Measurements from ENCODE around the gene ARG1. TPM values are rescaled to one million over a fixed set of nuclear protein-coding genes. Genes with fewer than 3 reads are reported as not detected.
A peak's percentile ranks its signal among the peaks of the same experiment; 100 is the strongest.

ARG1 gene
- polyA plus RNA-seq, 1 of the 3 experiments (the other 2 are of a cell fraction), result not detected

DNA sequence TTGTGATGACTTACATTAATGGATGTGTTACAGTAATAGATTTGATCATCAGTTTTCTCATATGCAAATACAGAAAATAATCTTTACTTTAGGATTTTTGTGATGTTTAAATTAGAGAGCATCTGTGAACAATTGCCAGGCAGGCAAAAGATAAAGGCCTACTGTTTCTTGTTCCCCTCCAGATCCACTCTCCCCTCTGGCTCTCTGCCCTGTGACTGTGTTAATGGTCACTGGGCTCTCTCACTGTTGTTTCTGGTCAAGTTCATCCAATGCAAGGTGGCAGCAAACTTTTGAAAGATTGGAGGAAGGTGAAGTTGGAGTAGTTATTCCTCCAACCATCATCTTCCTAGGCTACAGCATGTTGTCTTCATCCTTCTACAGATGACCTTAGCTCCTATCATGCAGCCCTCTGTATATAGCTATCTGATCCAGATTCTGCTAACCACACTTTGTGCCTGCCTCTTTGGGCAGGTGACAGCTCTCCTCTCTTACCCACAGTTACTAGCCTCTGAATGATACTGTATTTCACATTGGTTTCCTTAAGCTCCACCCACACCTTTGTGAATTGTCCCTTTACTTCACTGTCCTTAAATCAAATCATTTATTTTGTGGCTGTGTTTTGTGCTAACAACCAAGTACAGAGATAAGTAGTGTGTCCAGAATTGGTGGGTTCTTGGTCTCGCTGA, 48.9 kb upstream of the ARG1 start:
- H3K4me1 ChIP-seq (ENCODE audit: control insufficient read depth in 1 of 2, insufficient read depth in 2 of 2, low read depth in 1 of 2, low read length in 1 of 2), result no peaks in the 10 kb centered on the region
- no peaks in the 10 kb centered on the region for H3K79me2 ChIP-seq (ENCODE audit: insufficient read depth)
- H3K9me3 ChIP-seq, result no peaks in the 10 kb centered on the region
- no peaks in the 10 kb centered on the region for H4K20me1 ChIP-seq (ENCODE audit: insufficient read depth)
- H3K9me2 ChIP-seq, result no peaks in the 10 kb centered on the region
- no peak for DNase-seq
- no peaks in the 10 kb centered on the region for H3F3A ChIP-seq (replicated peaks; ENCODE audit: insufficient read depth)
- no peaks in the 10 kb centered on the region for H3K36me3 ChIP-seq (replicated peaks in 1 of 2; ENCODE audit: control insufficient read depth in 1 of 2, insufficient read depth in 2 of 2, low read length in 1 of 2)
- H3K27ac ChIP-seq (ENCODE audit: low read depth in 2 of 2, low read length in 1 of 2), result no peak overlapping the region
- TF ChIP-seq TCF12 (IDR thresholded peaks at IDR 0.05) (no peak), RCOR1 (IDR thresholded peaks at IDR 0.05; ENCODE audit: low read length) (no peak), MXI1 (IDR thresholded peaks at IDR 0.05; ENCODE audit: low read depth, low read length) (no peak), EZH2phosphoT487 (IDR thresholded peaks at IDR 0.05; ENCODE audit: borderline replicate concordance, low read depth) (no peak), MEF2A (IDR thresholded peaks at IDR 0.05; ENCODE audit: borderline replicate concordance, low read depth) (no peak)
- POLR2A ChIA-PET, result no interaction called here
- CTCF ChIA-PET, result interaction anchor here (2.6 kb wide), 1 partner anchor 10 kb away, joined by 13 read pairs; no protein-coding TSS in a partner anchor
- no peak overlapping the region for H2AFZ ChIP-seq (ENCODE audit: low read depth)
- H3K9ac ChIP-seq, result no peak overlapping the region
- no peak overlapping the region for H3K4me3 ChIP-seq (ENCODE audit: low read depth in 2 of 2, low read length in 1 of 2)
- no peaks in the 10 kb centered on the region for H3K27me3 ChIP-seq (ENCODE audit: insufficient read depth)
- no peak overlapping the region for H3K4me2 ChIP-seq
- 69% methylated on average over 1 of the region's 1 CpG for WGBS (ENCODE audit: low lambda C conversion rate)

GRCh38 chr6:131524695-131525336, 48.2 kb upstream of the ARG1 start:
- no peaks in the 10 kb centered on the region for H3K36me3 ChIP-seq (replicated peaks in 1 of 2; ENCODE audit: control insufficient read depth in 1 of 2, insufficient read depth in 2 of 2, low read length in 1 of 2)
- H2AFZ ChIP-seq (ENCODE audit: low read depth), result peak overlapping the region; percentile 43; the same call in 1 of the 2 replicates
- H3K9me2 ChIP-seq, result no peaks in the 10 kb centered on the region
- WGBS (ENCODE audit: low lambda C conversion rate), result 25% methylated on average over 25 of the region's 25 CpGs
- no peaks in the 10 kb centered on the region for H3F3A ChIP-seq (replicated peaks; ENCODE audit: insufficient read depth)
- ChIA-PET CTCF (interaction anchor here (2.6 kb wide), 1 partner anchor 9 kb away, joined by 13 read pairs; no protein-coding TSS in a partner anchor), POLR2A (no interaction called here)
- TF ChIP-seq FOXM1 (IDR thresholded peaks at IDR 0.05; ENCODE audit: low read depth) (no peak), SMC3 (IDR thresholded peaks at IDR 0.05; ENCODE audit: low read depth, low read length) (no peak), TCF12 (IDR thresholded peaks at IDR 0.05) (no peak), EP300 (IDR thresholded peaks at IDR 0.05; ENCODE audit: borderline replicate concordance in 1 of 2, low read depth in 1 of 2, low read length in 1 of 2) (no peak), MXI1 (IDR thresholded peaks at IDR 0.05; ENCODE audit: low read depth, low read length) (no peak), NFIC (IDR thresholded peaks at IDR 0.05; ENCODE audit: borderline replicate concordance) (no peak), RFX5 (IDR thresholded peaks at IDR 0.05; ENCODE audit: low read length) (no peak), RXRA (IDR thresholded peaks at IDR 0.05; ENCODE audit: borderline replicate concordance, low read depth) (no peak), REST (IDR thresholded peaks at IDR 0.05; ENCODE audit: low read depth, low read length) (no peak), YY1 (IDR thresholded peaks at IDR 0.05; ENCODE audit: low read depth) (no peak), TAF1 (IDR thresholded peaks at IDR 0.05; ENCODE audit: borderline replicate concordance, low read depth, low read length) (no peak), RCOR1 (IDR thresholded peaks at IDR 0.05; ENCODE audit: low read length) (no peak), ELF1 (IDR thresholded peaks at IDR 0.05) (no peak), TEAD4 (IDR thresholded peaks at IDR 0.05; ENCODE audit: borderline replicate concordance, insufficient read depth) (no peak)
- TF ChIP-seq, protein P1, sequence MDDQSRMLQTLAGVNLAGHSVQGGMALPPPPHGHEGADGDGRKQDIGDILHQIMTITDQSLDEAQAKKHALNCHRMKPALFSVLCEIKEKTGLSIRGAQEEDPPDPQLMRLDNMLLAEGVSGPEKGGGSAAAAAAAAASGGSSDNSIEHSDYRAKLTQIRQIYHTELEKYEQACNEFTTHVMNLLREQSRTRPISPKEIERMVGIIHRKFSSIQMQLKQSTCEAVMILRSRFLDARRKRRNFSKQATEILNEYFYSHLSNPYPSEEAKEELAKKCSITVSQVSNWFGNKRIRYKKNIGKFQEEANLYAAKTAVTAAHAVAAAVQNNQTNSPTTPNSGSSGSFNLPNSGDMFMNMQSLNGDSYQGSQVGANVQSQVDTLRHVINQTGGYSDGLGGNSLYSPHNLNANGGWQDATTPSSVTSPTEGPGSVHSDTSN (IDR thresholded peaks at IDR 0.05), result no peak
- TF ChIP-seq, protein P2, sequence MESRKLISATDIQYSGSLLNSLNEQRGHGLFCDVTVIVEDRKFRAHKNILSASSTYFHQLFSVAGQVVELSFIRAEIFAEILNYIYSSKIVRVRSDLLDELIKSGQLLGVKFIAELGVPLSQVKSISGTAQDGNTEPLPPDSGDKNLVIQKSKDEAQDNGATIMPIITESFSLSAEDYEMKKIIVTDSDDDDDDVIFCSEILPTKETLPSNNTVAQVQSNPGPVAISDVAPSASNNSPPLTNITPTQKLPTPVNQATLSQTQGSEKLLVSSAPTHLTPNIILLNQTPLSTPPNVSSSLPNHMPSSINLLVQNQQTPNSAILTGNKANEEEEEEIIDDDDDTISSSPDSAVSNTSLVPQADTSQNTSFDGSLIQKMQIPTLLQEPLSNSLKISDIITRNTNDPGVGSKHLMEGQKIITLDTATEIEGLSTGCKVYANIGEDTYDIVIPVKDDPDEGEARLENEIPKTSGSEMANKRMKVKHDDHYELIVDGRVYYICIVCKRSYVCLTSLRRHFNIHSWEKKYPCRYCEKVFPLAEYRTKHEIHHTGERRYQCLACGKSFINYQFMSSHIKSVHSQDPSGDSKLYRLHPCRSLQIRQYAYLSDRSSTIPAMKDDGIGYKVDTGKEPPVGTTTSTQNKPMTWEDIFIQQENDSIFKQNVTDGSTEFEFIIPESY (IDR thresholded peaks at IDR 0.05; ENCODE audit: borderline replicate concordance, low read depth), result no peak
- H3K27me3 ChIP-seq (ENCODE audit: insufficient read depth), result no peaks in the 10 kb centered on the region
- no peaks in the 10 kb centered on the region for H3K9me3 ChIP-seq
- H3K4me3 ChIP-seq (ENCODE audit: low read depth in 2 of 2, low read length in 1 of 2), result no peak overlapping the region
- no peak for DNase-seq
- no peak overlapping the region for H3K9ac ChIP-seq
- H4K20me1 ChIP-seq (ENCODE audit: insufficient read depth), result no peaks in the 10 kb centered on the region
- H3K79me2 ChIP-seq (ENCODE audit: insufficient read depth), result no peaks in the 10 kb centered on the region
- H3K4me2 ChIP-seq, result no peak overlapping the region
- no peak overlapping the region for H3K27ac ChIP-seq (ENCODE audit: low read depth in 2 of 2, low read length in 1 of 2)
- H3K4me1 ChIP-seq (ENCODE audit: control insufficient read depth in 1 of 2, insufficient read depth in 2 of 2, low read depth in 1 of 2, low read length in 1 of 2), result no peaks in the 10 kb centered on the region
